Body of pancreas (tissue), 4 donors: ENCODE measurements around the gene LTBP1. TPM values are rescaled to one million over a fixed set of nuclear protein-coding genes. Genes with fewer than 3 reads are reported as not detected.
"Not testable (repeated sequence)": the region's sequence is repeated elsewhere in the genome, so short reads cannot be mapped to it uniquely, and the experiment has no call there.

ENCODE experiments used
- ATAC-seq: fragments of 150-250 bp; one replicate; pipeline ENCODE4 v1.9.1; 2016
- DNase-seq, 4 donors: peaks; one replicate each; pipeline ENCODE4 v3.0.0-alpha.2; 2019
- H3K27ac ChIP-seq, 4 donors: fragments of 200-600 bp; sonication (generic); 1 replicate in 3 of 4; 2 replicates in 1 of 4; pipeline versions ENCODE4 v1.5.1 to v1.6.1; 2016 to 2019; ENCODE audit warnings: mild to moderate bottlenecking in 1 of 4, mixed read lengths in 1 of 4, moderate library complexity in 1 of 4
- H3K27me3 ChIP-seq, 2 donors: fragments of 200-600 bp; sonication (generic); one replicate each; pipeline ENCODE4 v1.6.0; 2016; ENCODE audit warnings: mild to moderate bottlenecking in 1 of 2
- H3K36me3 ChIP-seq, 2 donors: fragments of 200-600 bp; sonication (generic); replicated peaks in 1 of 2; 2 replicates each; pipeline ENCODE4 v1.5.1; 2016; ENCODE audit warnings: low read depth in 2 of 2; ENCODE audit not compliant: insufficient read depth in 1 of 2
- H3K4me1 ChIP-seq: fragments of 200-600 bp; sonication (generic); one replicate; pipeline ENCODE4 v1.6.0; 2016
- H3K4me3 ChIP-seq, 2 donors: fragments of 200-600 bp; sonication (generic); 1 replicate in 1 of 2; 2 replicates in 1 of 2; pipeline ENCODE4 v1.5.1; 2016 to 2019
- H3K9me3 ChIP-seq, 3 donors: fragments of 200-600 bp; sonication (generic); 1 replicate in 2 of 3; 2 replicates in 1 of 3; pipeline ENCODE4 v1.5.1; 2016
- POLR2A ChIP-seq, 3 donors: fragments of 450-650 bp; IDR thresholded peaks; one replicate each; pipeline ENCODE4 v1.6.1; 2016; ENCODE audit warnings: antibody characterized with exemption in 3 of 3, mild to moderate bottlenecking in 2 of 3
- WGBS, 2 donors: methylation state at CpG; one replicate each; pipeline ENCODE4 v1.1.5; 2017; 5-methylcytosine and 5-hydroxymethylcytosine counted together
- intact Hi-C: fragments of 100-400 bp; cut with DNase I; formaldehyde crosslinking; loops from one replicate; pipeline ENCODE4 v1.15.1; 2023
- total RNA-seq, 2 donors: library from RNA; depleted of rRNA; stranded (reverse); fragments of >200 nt; gene quantifications; one replicate each; pipeline ENCODE4 v1.1.0, GENCODE V29; 2016
- TF ChIP-seq, protein P1 (sequence below), 7 experiments: fragments of 450-650 bp in 4 of 7; fragments of 200-600 bp in 3 of 7; sonication (generic) in 3 of 7; IDR thresholded peaks; one replicate each; pipeline ENCODE4 v1.5.1; 2016 to 2019; ENCODE audit warnings: antibody characterized with exemption in 7 of 7

The LTBP1 gene
- total RNA-seq, 2 donors from 2014 or later: 8.8 to 10.2 TPM

DNA sequence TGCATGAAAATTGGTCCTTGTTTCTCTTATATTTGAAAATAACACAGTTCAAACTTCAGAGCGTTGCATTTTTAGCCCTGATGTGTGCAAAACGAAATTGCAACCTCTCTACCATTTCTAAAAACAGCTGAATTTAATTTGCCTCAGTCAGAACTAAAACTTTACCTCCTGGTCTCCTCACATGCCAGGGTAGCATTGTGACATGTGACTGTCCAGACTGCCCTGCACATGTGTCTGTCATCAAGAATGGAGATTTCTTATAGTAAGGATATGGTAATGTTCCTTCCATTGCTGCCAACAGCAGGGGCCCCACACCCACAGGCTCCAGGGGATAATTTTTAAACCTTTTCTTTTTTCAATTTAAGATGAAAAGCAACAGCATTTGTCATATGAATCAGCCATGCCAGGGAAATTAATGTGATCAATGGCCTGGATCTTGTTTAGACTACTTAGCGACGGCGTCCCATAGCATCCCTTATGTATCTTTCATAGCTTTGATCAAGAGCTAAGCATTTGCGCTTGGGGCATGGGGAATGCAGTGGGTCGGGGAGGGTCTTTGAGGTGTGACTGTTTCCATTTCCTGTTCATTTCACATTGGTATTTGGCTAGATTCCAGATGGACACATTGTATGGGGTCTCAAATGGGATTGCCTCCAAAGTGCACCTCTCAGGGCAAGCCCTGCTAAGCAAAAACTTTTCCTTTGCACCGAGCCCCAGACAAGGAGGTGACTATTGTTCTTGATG is 437.3 kb downstream of the LTBP1 start:
- H3K4me1 ChIP-seq: no peaks in the 10 kb centered on the region
- WGBS, 2 donors: 80 to 86% methylated on average over 8 of the region's 8 CpGs
- TF ChIP-seq POLR2A (IDR thresholded peaks at IDR 0.05): no peak
- TF ChIP-seq, protein P1, sequence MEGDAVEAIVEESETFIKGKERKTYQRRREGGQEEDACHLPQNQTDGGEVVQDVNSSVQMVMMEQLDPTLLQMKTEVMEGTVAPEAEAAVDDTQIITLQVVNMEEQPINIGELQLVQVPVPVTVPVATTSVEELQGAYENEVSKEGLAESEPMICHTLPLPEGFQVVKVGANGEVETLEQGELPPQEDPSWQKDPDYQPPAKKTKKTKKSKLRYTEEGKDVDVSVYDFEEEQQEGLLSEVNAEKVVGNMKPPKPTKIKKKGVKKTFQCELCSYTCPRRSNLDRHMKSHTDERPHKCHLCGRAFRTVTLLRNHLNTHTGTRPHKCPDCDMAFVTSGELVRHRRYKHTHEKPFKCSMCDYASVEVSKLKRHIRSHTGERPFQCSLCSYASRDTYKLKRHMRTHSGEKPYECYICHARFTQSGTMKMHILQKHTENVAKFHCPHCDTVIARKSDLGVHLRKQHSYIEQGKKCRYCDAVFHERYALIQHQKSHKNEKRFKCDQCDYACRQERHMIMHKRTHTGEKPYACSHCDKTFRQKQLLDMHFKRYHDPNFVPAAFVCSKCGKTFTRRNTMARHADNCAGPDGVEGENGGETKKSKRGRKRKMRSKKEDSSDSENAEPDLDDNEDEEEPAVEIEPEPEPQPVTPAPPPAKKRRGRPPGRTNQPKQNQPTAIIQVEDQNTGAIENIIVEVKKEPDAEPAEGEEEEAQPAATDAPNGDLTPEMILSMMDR (IDR thresholded peaks at IDR 0.05): no peak
- H3K36me3 ChIP-seq: no peaks in the 10 kb centered on the region
- no peaks in the 10 kb centered on the region for H3K9me3 ChIP-seq
- no peak overlapping the region for H3K4me3 ChIP-seq
- intact Hi-C loops: no loop called here
- ATAC-seq (no peak), DNase-seq (no peak)
- H3K27ac ChIP-seq: no peak overlapping the region
- no peaks in the 10 kb centered on the region for H3K27me3 ChIP-seq

DNA sequence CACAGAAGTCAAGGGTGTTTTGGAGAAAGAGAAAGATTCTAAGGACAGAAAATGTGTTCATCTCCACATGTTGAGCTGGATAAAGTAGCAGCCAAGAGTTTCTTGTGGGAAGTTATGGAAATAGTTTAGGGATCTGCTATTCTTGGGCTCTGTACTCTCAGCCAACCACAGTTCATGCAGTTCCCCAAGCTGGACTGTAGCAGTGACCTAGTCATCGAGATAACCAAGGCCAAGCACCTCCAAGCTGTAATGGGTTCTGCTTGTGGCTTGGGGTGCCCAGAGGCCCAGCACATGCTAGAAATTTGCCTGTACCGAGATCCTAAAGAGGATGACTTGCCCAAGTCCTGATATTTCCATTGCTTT is 437.8 kb downstream of the LTBP1 start:
- H3K27ac ChIP-seq: no peak overlapping the region
- H3K36me3 ChIP-seq: no peaks in the 10 kb centered on the region
- no peaks in the 10 kb centered on the region for H3K27me3 ChIP-seq
- ATAC-seq (no peak), DNase-seq (no peak)
- H3K4me1 ChIP-seq: no peaks in the 10 kb centered on the region
- H3K9me3 ChIP-seq: no peaks in the 10 kb centered on the region
- TF ChIP-seq POLR2A (IDR thresholded peaks at IDR 0.05): no peak
- TF ChIP-seq, protein P1 (IDR thresholded peaks at IDR 0.05): no peak
- H3K4me3 ChIP-seq: no peak overlapping the region
- intact Hi-C loops: no loop called here
- 80 to 93% methylated on average over 2 of the region's 2 CpGs for WGBS, 2 donors

DNA sequence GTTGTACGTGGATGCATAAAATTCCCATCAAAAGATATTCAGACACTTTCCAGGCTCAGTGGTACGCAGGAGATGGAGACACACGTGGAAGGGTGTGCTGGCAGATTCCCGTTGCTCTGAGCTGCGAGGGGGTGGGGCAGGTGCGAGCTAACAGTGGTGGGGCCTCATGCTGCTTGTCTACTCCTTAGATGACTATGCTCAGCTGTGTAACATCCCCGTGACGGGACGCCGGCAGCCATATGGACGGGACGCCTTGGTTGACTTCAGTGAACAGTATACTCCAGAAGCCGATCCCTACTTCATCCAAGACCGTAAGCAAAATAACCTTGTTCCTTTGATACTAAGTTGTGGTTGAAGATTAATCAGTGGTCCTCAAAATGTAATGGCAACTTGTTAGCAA is 442.2 kb downstream of the LTBP1 start:
- no peak for TF ChIP-seq POLR2A (IDR thresholded peaks at IDR 0.05)
- TF ChIP-seq, protein P1 (IDR thresholded peaks at IDR 0.05): no peak
- Histone ChIP-seq H3K4me3 (no peak overlapping the region), H3K27ac (no peak overlapping the region), H3K36me3 (no peaks in the 10 kb centered on the region), H3K27me3 (no peaks in the 10 kb centered on the region), H3K4me1 (no peaks in the 10 kb centered on the region), H3K9me3 (no peaks in the 10 kb centered on the region)
- DNase-seq (no peak), ATAC-seq (no peak)
- intact Hi-C loops: no loop called here
- WGBS, 2 donors: 84 to 85% methylated on average over 14 of the region's 14 CpGs

DNA sequence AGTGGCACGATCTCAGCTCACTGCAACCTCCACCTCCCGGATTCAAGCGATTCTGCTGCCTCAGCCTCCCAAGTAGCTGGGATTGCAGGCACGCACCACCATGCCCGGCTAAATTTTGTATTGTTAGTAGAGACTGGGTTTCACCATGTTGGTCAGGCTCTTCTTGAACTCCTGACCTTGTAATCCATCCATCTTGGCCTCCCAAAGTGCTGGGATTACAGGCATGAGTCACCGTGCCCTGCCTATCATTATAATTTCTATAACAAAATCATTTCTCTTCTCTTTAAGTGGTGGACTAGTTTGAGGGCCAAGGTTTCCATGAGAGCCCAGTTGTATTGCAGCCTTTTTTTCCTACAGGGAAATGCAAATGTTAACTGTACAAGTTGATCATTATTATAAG is 442.9 kb downstream of the LTBP1 start:
- 94 to 99% methylated on average over 6 of the region's 6 CpGs for WGBS, 2 donors
- H3K36me3 ChIP-seq, H3K27me3 ChIP-seq, H3K27ac ChIP-seq, DNase-seq, intact Hi-C loops, H3K4me1 ChIP-seq, H3K4me3 ChIP-seq, H3K9me3 ChIP-seq, ATAC-seq: not testable (repeated sequence)

DNA sequence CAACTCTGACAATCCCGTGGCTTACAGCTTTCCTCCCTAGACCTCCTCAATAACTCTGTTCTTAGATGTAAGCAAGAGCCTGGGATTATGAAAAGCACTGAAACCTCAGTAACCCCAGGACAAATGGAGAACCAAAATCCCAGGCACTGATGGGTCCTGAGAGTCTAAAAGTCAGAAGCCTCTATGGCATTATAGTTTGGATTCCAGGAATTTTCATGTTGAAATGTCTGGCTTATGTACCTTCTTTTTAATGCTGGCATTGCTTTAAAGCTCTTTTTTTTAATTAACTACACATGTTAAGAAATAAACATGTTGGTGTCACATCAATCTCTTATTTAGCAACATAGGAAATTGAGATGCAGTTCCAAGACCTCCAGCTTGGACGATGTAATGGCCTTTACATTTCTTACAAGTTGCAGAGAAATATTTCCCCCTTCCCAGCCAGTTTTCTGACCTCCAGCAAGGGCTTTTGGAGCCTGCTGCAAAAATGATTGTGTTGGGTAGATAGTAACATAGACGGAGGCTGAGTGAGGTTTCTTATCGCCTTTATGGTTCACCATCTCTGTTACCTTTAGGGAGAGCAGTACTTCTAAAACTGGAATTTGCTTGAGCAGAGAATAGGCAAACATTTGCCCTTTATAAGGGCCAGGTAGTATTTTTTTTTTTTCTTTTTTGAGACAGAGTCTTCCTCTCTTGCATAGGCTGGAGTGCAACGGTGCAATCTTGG is 444.9 kb downstream of the LTBP1 start:
- no peak overlapping the region for H3K27ac ChIP-seq
- H3K9me3 ChIP-seq: no peaks in the 10 kb centered on the region
- H3K4me1 ChIP-seq: no peaks in the 10 kb centered on the region
- no peaks in the 10 kb centered on the region for H3K36me3 ChIP-seq
- DNase-seq (no peak), ATAC-seq (no peak)
- 70 to 76% methylated on average over 5 of the region's 5 CpGs for WGBS, 2 donors
- TF ChIP-seq, protein P1 (IDR thresholded peaks at IDR 0.05): no peak
- no peak for TF ChIP-seq POLR2A (IDR thresholded peaks at IDR 0.05)
- no peak overlapping the region for H3K4me3 ChIP-seq
- intact Hi-C loops: no loop called here
- H3K27me3 ChIP-seq: no peaks in the 10 kb centered on the region
